Measurements from ENCODE around the gene HOXA9. TPM values are rescaled to one million over a fixed set of nuclear protein-coding genes. Genes with fewer than 3 reads are reported as not detected.

The HOXA9 gene
- total and polyA plus RNA-seq, 2 of the 4 experiments (the other 2 are of a cell fraction): 0.18 to 0.32 TPM

DNA sequence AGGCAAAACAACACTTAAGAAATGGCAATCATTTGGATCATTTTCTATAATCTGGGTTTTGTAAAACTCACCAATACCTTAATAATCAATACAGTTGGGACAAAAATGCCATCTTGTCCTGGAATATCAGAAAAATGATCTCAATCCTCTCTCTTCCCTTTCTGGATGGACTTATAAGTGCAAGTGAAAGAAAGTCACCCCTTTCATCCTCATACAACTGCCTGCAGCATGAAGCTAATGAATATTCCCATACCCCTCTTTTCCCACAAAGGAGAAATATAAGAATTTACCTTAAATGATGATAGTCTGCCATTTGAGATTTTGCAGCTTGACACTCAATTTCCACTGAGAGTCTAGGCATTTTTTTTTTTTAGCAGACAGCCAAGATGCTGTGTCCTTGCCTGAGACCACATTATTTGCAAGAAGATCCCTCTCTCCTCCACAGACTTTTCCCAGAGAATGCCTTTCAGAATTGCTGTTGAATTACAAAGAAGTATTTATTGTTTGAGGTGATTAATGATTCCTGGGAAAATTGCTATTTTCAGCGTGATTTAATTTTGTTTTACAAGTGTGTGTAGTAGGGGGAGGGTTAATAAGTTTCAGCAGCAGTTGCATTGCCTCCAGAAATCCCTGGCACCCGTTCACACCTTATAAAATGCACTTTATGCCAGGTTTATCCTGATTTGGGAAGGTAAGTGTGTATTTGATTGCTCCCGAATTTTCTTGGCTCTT is 38.6 kb downstream of the HOXA9 start:
- H3K9me3 ChIP-seq (ENCODE audit: control insufficient read depth, insufficient read depth, low read length): no peaks in the 10 kb centered on the region
- WGBS, 2 experiments (ENCODE audit: extremely low coverage in 2 of 2, insufficient read length in 1 of 2): no CpG with 5 or more reads among the region's 3 CpGs
- no peaks in the 10 kb centered on the region for H3K27me3 ChIP-seq (ENCODE audit: control insufficient read depth, insufficient read depth, low read length)
- no peaks in the 10 kb centered on the region for H4K20me1 ChIP-seq (ENCODE audit: insufficient read depth, low read length)
- H3K18ac ChIP-seq (ENCODE audit: low read depth, low read length): no peak overlapping the region
- H3K9ac ChIP-seq (ENCODE audit: low read depth, low read length): no peak overlapping the region
- no peak overlapping the region for H2BK5ac ChIP-seq (ENCODE audit: low read depth, low read length, poor library complexity, severe bottlenecking)
- peaks cover 20 to 50% of the 10 kb centered on the region in 2 experiments for H3K79me1 ChIP-seq (ENCODE audit: low read depth in 1 of 2, low read length in 2 of 2)
- no peak overlapping the region for H3K56ac ChIP-seq (ENCODE audit: extremely low read depth, insufficient read depth, low read length)
- in situ Hi-C loops (cut with MboI; ENCODE audit: low sequenced_read_pairs): no loop called here
- DNase-seq (no peak), ATAC-seq (ENCODE audit: low read depth) (no peak)
- ChIA-PET POLR2A (ENCODE audit: unreplicated experiment) (interaction anchor here (0.7 kb wide), 1 partner anchor 21 kb away, joined by 4 read pairs; no protein-coding TSS in a partner anchor), CTCF (interaction anchor here (1.1 kb wide), 1 partner anchor 25 kb away, joined by 4 read pairs; no protein-coding TSS in a partner anchor)
- peaks cover 7% of the 10 kb centered on the region for H3K9me1 ChIP-seq (ENCODE audit: insufficient read depth, low read length)
- H3K4ac ChIP-seq (ENCODE audit: low read depth, low read length): no peak overlapping the region
- H2BK120ac ChIP-seq (ENCODE audit: low read depth, low read length): no peak overlapping the region
- H3K4me2 ChIP-seq (ENCODE audit: low read depth, low read length): no peak overlapping the region
- H3K4me3 ChIP-seq (ENCODE audit: insufficient read depth, low read depth, low read length): no peak overlapping the region
- no peak overlapping the region for H2BK20ac ChIP-seq (ENCODE audit: low read depth, low read length)
- no peak overlapping the region for H2AK5ac ChIP-seq (ENCODE audit: low read depth, low read length)
- peaks cover 28% of the 10 kb centered on the region for H3K4me1 ChIP-seq (ENCODE audit: control insufficient read depth, insufficient read depth, low read length)
- no peak overlapping the region for H2AK9ac ChIP-seq (replicated peaks; ENCODE audit: low read depth, low read length, poor library complexity)
- peaks cover 3% of the 10 kb centered on the region; the same call in 1 of the 2 replicates for H3K36me3 ChIP-seq (ENCODE audit: control insufficient read depth, insufficient read depth, low read length)
- dilution Hi-C loops (cut with HindIII; ENCODE audit: low sequenced_read_pairs, unreplicated experiment): no loop called here
- no peak overlapping the region for H3K14ac ChIP-seq (replicated peaks; ENCODE audit: low read depth, low read length)
- no peak overlapping the region for H4K8ac ChIP-seq (ENCODE audit: low read depth in 2 of 2, low read length in 2 of 2)
- H2AFZ ChIP-seq (replicated peaks; ENCODE audit: low read length, poor library complexity): no peak overlapping the region
- BruUV-seq (replicated peaks): no TSS peak
- 0 out of 2 replicates have a peak overlapping the region, but pooled peaks have one; percentile 7 for H3K23ac ChIP-seq (ENCODE audit: low read depth, low read length)
- H4K91ac ChIP-seq (ENCODE audit: insufficient read depth, low read depth, low read length): no peak overlapping the region
- H3K27ac ChIP-seq (ENCODE audit: insufficient read depth, low read length): no peak overlapping the region
- H4K5ac ChIP-seq (ENCODE audit: low read depth, low read length): no peak overlapping the region
- H2BK15ac ChIP-seq (ENCODE audit: low read depth, low read length): no peak overlapping the region
- intact Hi-C loops (cut with micrococcal nuclease): no loop called here
- TF ChIP-seq MAFK (IDR thresholded peaks at IDR 0.05; ENCODE audit: low read depth, low read length) (no peak), RAD21 (IDR thresholded peaks at IDR 0.05; ENCODE audit: low read length) (no peak), FOS (IDR thresholded peaks at IDR 0.05; ENCODE audit: low read depth, low read length) (no peak), RFX5 (IDR thresholded peaks at IDR 0.05; ENCODE audit: low read depth, low read length) (no peak), SMC3 (IDR thresholded peaks at IDR 0.05; ENCODE audit: low read depth, low read length) (no peak), ELK1 (IDR thresholded peaks at IDR 0.05; ENCODE audit: borderline replicate concordance, low read depth, low read length) (no peak), NFE2L2 (IDR thresholded peaks at IDR 0.05; ENCODE audit: low read depth, low read length) (no peak), CEBPB (IDR thresholded peaks at IDR 0.05; ENCODE audit: low read depth, low read length) (no peak), BHLHE40 (IDR thresholded peaks at IDR 0.05; ENCODE audit: low read depth, low read length) (no peak), MAZ (IDR thresholded peaks at IDR 0.05; ENCODE audit: borderline replicate concordance, low read depth, low read length) (no peak), CHD1 (IDR thresholded peaks at IDR 0.05; ENCODE audit: low read depth, low read length) (no peak), CTCF (conservative IDR thresholded peaks at IDR 0.05; ENCODE audit: low read depth, low read length) (no peak), POLR2A (IDR thresholded peaks at IDR 0.05; ENCODE audit: low read depth, low read length) (no peak), RCOR1 (IDR thresholded peaks at IDR 0.05; ENCODE audit: insufficient replicate concordance, low read length) (no peak)
- TF ChIP-seq, protein P1, sequence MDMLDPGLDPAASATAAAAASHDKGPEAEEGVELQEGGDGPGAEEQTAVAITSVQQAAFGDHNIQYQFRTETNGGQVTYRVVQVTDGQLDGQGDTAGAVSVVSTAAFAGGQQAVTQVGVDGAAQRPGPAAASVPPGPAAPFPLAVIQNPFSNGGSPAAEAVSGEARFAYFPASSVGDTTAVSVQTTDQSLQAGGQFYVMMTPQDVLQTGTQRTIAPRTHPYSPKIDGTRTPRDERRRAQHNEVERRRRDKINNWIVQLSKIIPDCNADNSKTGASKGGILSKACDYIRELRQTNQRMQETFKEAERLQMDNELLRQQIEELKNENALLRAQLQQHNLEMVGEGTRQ (IDR thresholded peaks at IDR 0.05; ENCODE audit: low read depth, low read length): no peak

Measured in IMR-90 (cell line).